ENCODE results near the gene CD300A.

GRCh38 chr17:74512624-74513091, 46.2 kb downstream of the CD300A start:
- TF ChIP-seq CTCF (conservative IDR thresholded peaks at IDR 0.05 in 1 of 2, IDR thresholded peaks at IDR 0.05 in 1 of 2; ENCODE audit: low read depth in 1 of 2, low read length in 2 of 2) (no peak), EZH2 (IDR thresholded peaks at IDR 0.05; ENCODE audit: low read length, missing control alignments) (no peak)
